Breast epithelium (tissue), 4 donors: ENCODE measurements around the gene SLC12A7. TPM values are rescaled to one million over a fixed set of nuclear protein-coding genes. Genes with fewer than 3 reads are reported as not detected.

Source experiments
- DNase-seq, 2 donors: peaks; one replicate each; pipeline ENCODE4 v3.0.0-alpha.2; 2019; ENCODE audit warnings: low spot score in 2 of 2
- H3K27ac ChIP-seq, 2 donors: fragments of 200-600 bp; sonication (generic) in 1 of 2; one replicate each; pipeline ENCODE4 v1.5.1; 2016 to 2019; ENCODE audit warnings: mild to moderate bottlenecking in 1 of 2
- H3K27me3 ChIP-seq, 2 donors: fragments of 200-600 bp; sonication (generic) in 1 of 2; one replicate each; pipeline versions ENCODE4 v1.5.1 to v1.6.0; 2017 to 2019; ENCODE audit warnings: control low read depth in 1 of 2, mild to moderate bottlenecking in 1 of 2
- H3K36me3 ChIP-seq: fragments of 200-600 bp; one replicate; pipeline ENCODE4 v1.5.1; 2019
- H3K4me1 ChIP-seq, 2 donors: fragments of 200-600 bp; sonication (generic); one replicate each; pipeline ENCODE4 v1.5.1; 2016 to 2019; ENCODE audit warnings: control low read depth in 1 of 2
- H3K4me3 ChIP-seq, 3 donors: fragments of 200-600 bp; sonication (generic); 1 replicate in 2 of 3; 2 replicates in 1 of 3; pipeline ENCODE4 v1.5.1; 2016 to 2019; ENCODE audit warnings: mild to moderate bottlenecking in 3 of 3, moderate library complexity in 2 of 3
- H3K9me3 ChIP-seq, 2 donors: fragments of 200-600 bp; sonication (generic) in 1 of 2; one replicate each; pipeline ENCODE4 v1.5.1; 2016 to 2019; ENCODE audit warnings: control low read depth in 1 of 2
- CTCF ChIP-seq, 3 donors: fragments of 450-650 bp; IDR thresholded peaks; one replicate each; pipeline ENCODE4 v1.5.1; 2016 to 2017; ENCODE audit warnings: antibody characterized with exemption in 3 of 3, mild to moderate bottlenecking in 3 of 3, moderate library complexity in 3 of 3
- POLR2A ChIP-seq: fragments of 450-650 bp; IDR thresholded peaks from one replicate; pipeline ENCODE4 v1.6.1; 2016; ENCODE audit warnings: antibody characterized with exemption, mild to moderate bottlenecking, moderate library complexity
- POLR2AphosphoS5 ChIP-seq, 3 donors: sonication (generic); formaldehyde crosslinking; IDR thresholded peaks; one replicate each; pipeline ENCODE4 v1.6.1; 2017; ENCODE audit warnings: antibody characterized with exemption in 3 of 3
- intact Hi-C: fragments of 100-400 bp; cut with DNase I; formaldehyde crosslinking; loops from one replicate; pipeline ENCODE4 v1.15.1; 2023; ENCODE audit warnings: low total_unique reads
- total RNA-seq, 3 donors: library from RNA; depleted of rRNA; stranded (reverse); fragments of >200 nt; gene quantifications; one replicate each; pipeline ENCODE4 v1.1.0, GENCODE V29; 2016

The SLC12A7 gene
- total RNA-seq, 3 donors from 2014 or later = 21.4 to 31.5 (median 25.0) TPM

GRCh38 chr5:1039706-1040260, 72.1 kb downstream of the SLC12A7 start:
- TF ChIP-seq POLR2AphosphoS5 (IDR thresholded peaks at IDR 0.05) = no peak
- no peak for TF ChIP-seq POLR2A
- TF ChIP-seq CTCF (IDR thresholded peaks at IDR 0.05) = no peak
- Histone ChIP-seq H3K9me3 (no peaks in the 10 kb centered on the region), H3K36me3 (no peaks in the 10 kb centered on the region), H3K27ac (no peak overlapping the region), H3K27me3 (no peaks in the 10 kb centered on the region), H3K4me3 (no peak overlapping the region), H3K4me1 (no peaks in the 10 kb centered on the region)
- no peak for DNase-seq
- intact Hi-C loops = no loop called here

- TF ChIP-seq CTCF (IDR thresholded peaks at IDR 0.05) = no peak
- no peak for TF ChIP-seq POLR2AphosphoS5 (IDR thresholded peaks at IDR 0.05)
- TF ChIP-seq POLR2A = no peak
- Histone ChIP-seq H3K27me3 (no peaks in the 10 kb centered on the region), H3K9me3 (no peaks in the 10 kb centered on the region), H3K27ac (no peak overlapping the region), H3K36me3 (no peaks in the 10 kb centered on the region), H3K4me3 (no peak overlapping the region), H3K4me1 (no peaks in the 10 kb centered on the region)
- intact Hi-C loops = no loop called here
- no peak for DNase-seq
Observed at GRCh38 chr5:1039210-1039548, 72.7 kb downstream of the SLC12A7 start.

- no peaks in the 10 kb centered on the region for H3K27me3 ChIP-seq
- H3K4me1 ChIP-seq = no peaks in the 10 kb centered on the region
- no peak overlapping the region for H3K4me3 ChIP-seq
- H3K9me3 ChIP-seq = no peaks in the 10 kb centered on the region
- H3K27ac ChIP-seq = no peak overlapping the region
- peak in 1 of 2 donors; percentile 49 for DNase-seq
- TF ChIP-seq POLR2A = no peak
- TF ChIP-seq CTCF (IDR thresholded peaks at IDR 0.05) = no peak
- TF ChIP-seq POLR2AphosphoS5 (IDR thresholded peaks at IDR 0.05) = no peak
- no peaks in the 10 kb centered on the region for H3K36me3 ChIP-seq
- intact Hi-C loops = no loop called here
Observed at GRCh38 chr5:1038417-1039209, 73.2 kb downstream of the SLC12A7 start.

- TF ChIP-seq POLR2A (no peak), CTCF (IDR thresholded peaks at IDR 0.05) (no peak), POLR2AphosphoS5 (IDR thresholded peaks at IDR 0.05) (no peak)
- Histone ChIP-seq H3K4me3 (no peak overlapping the region), H3K27ac (no peak overlapping the region), H3K27me3 (no peaks in the 10 kb centered on the region), H3K36me3 (no peaks in the 10 kb centered on the region), H3K9me3 (no peaks in the 10 kb centered on the region), H3K4me1 (no peaks in the 10 kb centered on the region)
- intact Hi-C loops = no loop called here
- DNase-seq = peak in 1 of 2 donors; percentile 39
Observed at GRCh38 chr5:1037671-1038416, 74.0 kb downstream of the SLC12A7 start.
